Forelimb muscle (tissue), 1 donor: Measurements from ENCODE around the gene ATG10. TPM values are rescaled to one million over a fixed set of nuclear protein-coding genes. Genes with fewer than 3 reads are reported as not detected.
"Not testable (repeated sequence)": the region's sequence is repeated elsewhere in the genome, so short reads cannot be mapped to it uniquely, and the experiment has no call there.

Experiments used
- DNase-seq: peaks from one replicate; pipeline ENCODE4 v3.0.0-alpha.2; 2013; ENCODE audit warnings: low read depth
- polyA plus RNA-seq: library from polyadenylated mRNA; unstranded; fragments of 120-200 nt; gene quantifications from one replicate; pipeline ENCODE4 v1.2.1, GENCODE V29; 2013; ENCODE audit not compliant: insufficient read length

The ATG10 gene
- 7.8 TPM for polyA plus RNA-seq

- peak; percentile 83 for DNase-seq
These were observed at the start of gene ATG10 for GRCh38 chr5:81971712-81972491. Gene ATG10, plus strand, starts transcription at chr5:81972023. Its CDS starts 15,548 bp downstream, at chr5:81987571.

- no peak for DNase-seq
These were observed 49.0 kb upstream of the ATG10 start for GRCh38 chr5:81922854-81923279.

GRCh38 chr5:81924442-81924841 is 47.4 kb upstream of the ATG10 start:
- no peak for DNase-seq

GRCh38 chr5:81925009-81925408 is 46.8 kb upstream of the ATG10 start:
- no peak for DNase-seq

- DNase-seq = no peak
These were observed 45.8 kb upstream of the ATG10 start for GRCh38 chr5:81925981-81926380.

- no peak for DNase-seq
These were observed 35.8 kb upstream of the ATG10 start for GRCh38 chr5:81936066-81936465.

GRCh38 chr5:81936750-81937149 is 35.1 kb upstream of the ATG10 start:
- no peak for DNase-seq

GRCh38 chr5:81942746-81943145 is 29.1 kb upstream of the ATG10 start:
- DNase-seq = no peak

GRCh38 chr5:81948349-81948748 is 23.5 kb upstream of the ATG10 start:
- no peak for DNase-seq

GRCh38 chr5:81949462-81949861 is 22.4 kb upstream of the ATG10 start:
- no peak for DNase-seq

- DNase-seq = no peak
These were observed 20.8 kb upstream of the ATG10 start for GRCh38 chr5:81950996-81951395.

- not testable (repeated sequence) for DNase-seq
These were observed 17.0 kb upstream of the ATG10 start for GRCh38 chr5:81954796-81955195.

GRCh38 chr5:81958129-81958528 is 13.7 kb upstream of the ATG10 start:
- not testable (repeated sequence) for DNase-seq

- no peak for DNase-seq
These were observed 10.0 kb upstream of the ATG10 start for GRCh38 chr5:81961651-81962440.

- DNase-seq = no peak
These were observed 8.3 kb upstream of the ATG10 start for GRCh38 chr5:81963544-81963943.

GRCh38 chr5:81965524-81965923 is 6.3 kb upstream of the ATG10 start:
- DNase-seq = no peak

- DNase-seq = no peak
These were observed 2.6 kb upstream of the ATG10 start for GRCh38 chr5:81969226-81969625.

- DNase-seq = no peak
These were observed 1.9 kb upstream of the ATG10 start for GRCh38 chr5:81969912-81970311.

GRCh38 chr5:81971111-81971711 is 612 bp upstream of the ATG10 start:
- DNase-seq = peak; percentile 19

- DNase-seq = peak; percentile 25
These were observed 615 bp downstream of the ATG10 start for GRCh38 chr5:81972492-81972783.

- no peak for DNase-seq
These were observed 8.3 kb downstream of the ATG10 start for GRCh38 chr5:81980160-81980559.

GRCh38 chr5:81980598-81981260 is 8.9 kb downstream of the ATG10 start:
- DNase-seq = no peak
